H1 (cell line): ENCODE results near the gene MAP3K14. TPM values are rescaled to one million over a fixed set of nuclear protein-coding genes. Genes with fewer than 3 reads are reported as not detected.
A peak's percentile ranks its signal among the peaks of the same experiment; 100 is the strongest.

Source experiments
- CTCF ChIA-PET: fragments of 300-600 bp; sonication (Branson Sonifier 250); formaldehyde crosslinking; loops from one replicate; lab custom pipeline; 2021; ENCODE audit not compliant: partially characterized antibody; lab: Charles Lee
- POLR2A ChIA-PET: fragments of 300-600 bp; sonication (Branson Sonifier 250); formaldehyde crosslinking; loops from one replicate; lab custom pipeline; 2021; ENCODE audit warnings: inconsistent platforms; ENCODE audit not compliant: partially characterized antibody; lab: Charles Lee
- DNase-seq, 2 experiments: peaks; one replicate each; pipeline versions ENCODE4 v3.0.0 to v3.0.0-alpha.2; 2010 to 2022; ENCODE audit warnings: low spot score in 2 of 2, low read depth in 1 of 2, mixed read lengths in 1 of 2
- FAIRE-seq: peaks from 2 replicates; lab custom pipeline; 2011; peaks lifted over from hg19 to GRCh38; lab: Jason Lieb, UNC
- H2AFZ ChIP-seq: 2 replicates; pipeline ENCODE4 v1.8.1; 2012; ENCODE audit warnings: low read length, inconsistent platforms
- H2AK5ac ChIP-seq: 2 replicates; pipeline ENCODE4 v1.6.1; 2013; ENCODE audit warnings: low read depth, low read length
- H2BK120ac ChIP-seq: replicated peaks from 2 replicates; pipeline ENCODE3; 2013; ENCODE audit warnings: low read depth, low read length, inconsistent platforms
- H2BK12ac ChIP-seq: 2 replicates; pipeline ENCODE4 v1.6.1; 2013; ENCODE audit warnings: low read depth, low read length
- H2BK15ac ChIP-seq: 2 replicates; pipeline ENCODE4 v1.6.1; 2013; ENCODE audit warnings: low read length
- H2BK20ac ChIP-seq: 2 replicates; pipeline ENCODE4 v1.6.1; 2013; ENCODE audit warnings: low read length
- H2BK5ac ChIP-seq: 2 replicates; pipeline ENCODE4 v1.6.1; 2013; ENCODE audit warnings: low read depth, low read length
- H3K14ac ChIP-seq: 2 replicates; pipeline ENCODE4 v1.6.1; 2013; ENCODE audit warnings: inconsistent platforms; ENCODE audit not compliant: insufficient read length
- H3K18ac ChIP-seq: 2 replicates; pipeline ENCODE4 v1.6.1; 2013; ENCODE audit warnings: low read length; ENCODE audit errors: extremely low read depth
- H3K23ac ChIP-seq: 2 replicates; pipeline ENCODE4 v1.6.1; 2013; ENCODE audit warnings: inconsistent platforms; ENCODE audit not compliant: insufficient read length
- H3K23me2 ChIP-seq: 2 replicates; pipeline ENCODE4 v1.6.1; 2013; ENCODE audit warnings: low read depth, low read length
- H3K27ac ChIP-seq: 2 replicates; pipeline ENCODE4 v1.6.1; 2011; ENCODE audit warnings: low read depth, low read length, inconsistent platforms
- H3K27me3 ChIP-seq, 4 experiments: replicated peaks in 1 of 4; 1 replicate in 1 of 4; 2 replicates in 3 of 4; pipeline versions ENCODE4 v1.6.1 to v1.8.1; 2011 to 2013; ENCODE audit warnings: low read length in 3 of 4, mild to moderate bottlenecking in 3 of 4, inconsistent platforms in 2 of 4, mixed read lengths in 2 of 4, moderate library complexity in 1 of 4; ENCODE audit not compliant: control insufficient read depth in 3 of 4, insufficient read depth in 3 of 4; ENCODE audit errors: extremely low read depth in 1 of 4
- H3K36me3 ChIP-seq, 4 experiments: 2 replicates each; pipeline versions ENCODE4 v1.6.1 to v1.8.1; 2011 to 2013; ENCODE audit warnings: mild to moderate bottlenecking in 4 of 4, low read length in 3 of 4, moderate library complexity in 2 of 4, control low read depth in 1 of 4, inconsistent platforms in 1 of 4; ENCODE audit not compliant: insufficient read depth in 4 of 4, control insufficient read depth in 2 of 4
- H3K4ac ChIP-seq: replicated peaks from 2 replicates; pipeline ENCODE3; 2013; ENCODE audit warnings: low read length, low read depth, mixed read lengths, inconsistent platforms; ENCODE audit not compliant: insufficient read length
- H3K4me1 ChIP-seq, 4 experiments: replicated peaks in 1 of 4; 1 replicate in 1 of 4; 2 replicates in 3 of 4; pipeline versions ENCODE4 v1.6.1 to v1.8.1; 2011 to 2013; ENCODE audit warnings: low read length in 3 of 4, inconsistent platforms in 2 of 4, mixed read lengths in 1 of 4; ENCODE audit not compliant: insufficient read depth in 4 of 4, control insufficient read depth in 3 of 4
- H3K4me2 ChIP-seq, 2 experiments: 2 replicates each; pipeline versions ENCODE4 v1.6.1 to v1.8.1; 2011 to 2013; ENCODE audit warnings: low read depth in 2 of 2, low read length in 2 of 2, control low read depth in 1 of 2, inconsistent platforms in 1 of 2, mild to moderate bottlenecking in 1 of 2; ENCODE audit not compliant: insufficient read depth in 1 of 2
- H3K4me3 ChIP-seq, 4 experiments: fragments of 200-600, 300-600 bp in 1 of 4; sonication (generic), shearing (Covaris generic), sonication (Bioruptor Twin) in 1 of 4; 2 replicates each; pipeline versions ENCODE4 v1.5.1 to v1.8.1; 2011 to 2016; ENCODE audit warnings: low read length in 4 of 4, low read depth in 3 of 4, control low read depth in 2 of 4, inconsistent platforms in 2 of 4, mild to moderate bottlenecking in 2 of 4, mixed read lengths in 1 of 4, moderate library complexity in 1 of 4; ENCODE audit not compliant: insufficient read depth in 2 of 4; ENCODE audit errors: extremely low read depth in 1 of 4
- H3K56ac ChIP-seq: replicated peaks from 2 replicates; pipeline ENCODE3; 2013; ENCODE audit warnings: low read depth, mild to moderate bottlenecking, mixed read lengths, low read length, inconsistent platforms; ENCODE audit not compliant: insufficient read length
- H3K79me1 ChIP-seq: 2 replicates; pipeline ENCODE4 v1.6.1; 2013; ENCODE audit warnings: low read depth, low read length, control low read depth
- H3K79me2 ChIP-seq, 2 experiments: 2 replicates each; pipeline versions ENCODE4 v1.6.1 to v1.8.1; 2012 to 2013; ENCODE audit warnings: low read length in 2 of 2, mild to moderate bottlenecking in 2 of 2, inconsistent platforms in 1 of 2; ENCODE audit not compliant: insufficient read depth in 2 of 2, control insufficient read depth in 1 of 2
- H3K9ac ChIP-seq, 4 experiments: replicated peaks in 1 of 4; 1 replicate in 1 of 4; 2 replicates in 3 of 4; pipeline versions ENCODE4 v1.6.1 to v1.8.1; 2011 to 2013; ENCODE audit warnings: low read depth in 3 of 4, low read length in 3 of 4, control low read depth in 2 of 4, mild to moderate bottlenecking in 2 of 4, moderate library complexity in 2 of 4, inconsistent platforms in 1 of 4; ENCODE audit errors: extremely low read depth in 1 of 4
- H3K9me3 ChIP-seq, 2 experiments: 2 replicates each; pipeline versions ENCODE4 v1.6.1 to v1.8.1; 2012 to 2013; ENCODE audit warnings: mild to moderate bottlenecking in 2 of 2, moderate library complexity in 2 of 2, control low read depth in 1 of 2, inconsistent platforms in 1 of 2, low read depth in 1 of 2, low read length in 1 of 2, mixed read lengths in 1 of 2; ENCODE audit not compliant: insufficient read depth in 2 of 2
- H4K20me1 ChIP-seq, 2 experiments: replicated peaks in 1 of 2; 2 replicates each; pipeline versions ENCODE3 to v1.8.1; 2011 to 2013; ENCODE audit warnings: inconsistent platforms in 2 of 2, low read length in 2 of 2, mild to moderate bottlenecking in 1 of 2; ENCODE audit not compliant: insufficient read depth in 2 of 2, control insufficient read depth in 1 of 2
- H4K5ac ChIP-seq: 2 replicates; pipeline ENCODE4 v1.6.1; 2013; ENCODE audit warnings: low read length, low read depth, mixed read lengths, inconsistent platforms; ENCODE audit not compliant: insufficient read length
- H4K8ac ChIP-seq: 2 replicates; pipeline ENCODE4 v1.8.0; 2013; ENCODE audit warnings: mild to moderate bottlenecking, moderate library complexity, low read length, inconsistent platforms; ENCODE audit not compliant: insufficient read depth; ENCODE audit errors: extremely low read depth
- H4K91ac ChIP-seq: replicated peaks from 2 replicates; pipeline ENCODE3; 2013; ENCODE audit warnings: low read length, mixed read lengths, inconsistent platforms; ENCODE audit not compliant: insufficient read length
- CHD1 ChIP-seq: IDR thresholded peaks from 2 replicates; pipeline ENCODE4 v1.6.1; 2012; ENCODE audit warnings: low read depth, low read length, improper control_type of control experiment
- HDAC6 ChIP-seq: IDR thresholded peaks from one replicate; pipeline ENCODE4 v1.7.1; 2012; ENCODE audit warnings: low read depth, mild to moderate bottlenecking, inconsistent platforms, low read length, moderate library complexity
- KDM4A ChIP-seq: IDR thresholded peaks from one replicate; pipeline ENCODE4 v1.7.1; 2012; ENCODE audit warnings: low read depth, mild to moderate bottlenecking, moderate library complexity, low read length, inconsistent platforms; ENCODE audit not compliant: severe bottlenecking
- MAX ChIP-seq: IDR thresholded peaks from 2 replicates; pipeline ENCODE4 v1.6.1; 2012; ENCODE audit warnings: inconsistent platforms
- NRF1 ChIP-seq: IDR thresholded peaks from 2 replicates; pipeline ENCODE4 v1.6.1; 2011; ENCODE audit warnings: mild to moderate bottlenecking, low read depth, low read length, improper control_type of control experiment
- RFX5 ChIP-seq: IDR thresholded peaks from 2 replicates; pipeline ENCODE4 v1.6.1; 2011; ENCODE audit warnings: low read depth, low read length, improper control_type of control experiment, borderline replicate concordance
- TAF1 ChIP-seq: IDR thresholded peaks from 2 replicates; pipeline ENCODE4 v1.6.1; 2011; ENCODE audit warnings: mild to moderate bottlenecking, low read depth, low read length
- TBP ChIP-seq: IDR thresholded peaks from 2 replicates; pipeline ENCODE4 v1.6.1; 2011; ENCODE audit warnings: low read depth, low read length, improper control_type of control experiment
- ZNF274 ChIP-seq: IDR thresholded peaks from 2 replicates; pipeline ENCODE4 v1.7.0; 2012; ENCODE audit warnings: low read length, borderline replicate concordance; ENCODE audit errors: extremely low read depth
- WGBS, 2 experiments: shearing (Covaris generic) in 1 of 2; methylation state at CpG; one replicate each; pipeline versions ENCODE4 v1.1.6 to v1.1.7; 2013 to 2015; ENCODE audit warnings: low lambda C conversion rate in 2 of 2, mixed read lengths in 2 of 2, inconsistent platforms in 1 of 2, low coverage in 1 of 2, missing lambda C conversion rate in 1 of 2; ENCODE audit not compliant: insufficient replicate concordance in 2 of 2, insufficient coverage in 1 of 2, insufficient read length in 1 of 2; ENCODE audit errors: extremely low coverage in 1 of 2, missing lambda C conversion rate in 1 of 2; 5-methylcytosine and 5-hydroxymethylcytosine counted together
- polyA plus RNA-seq, 7 experiments: library from polyadenylated mRNA; depleted of rRNA in 3 of 7; stranded (reverse) in 5 of 7; unstranded in 2 of 7; fragments of >200 nt in 5 of 7; fragments of 200-250 nt in 2 of 7; gene quantifications; 1 replicate in 5 of 7; 2 replicates in 1 of 7; 4 replicates in 1 of 7; pipeline versions ENCODE4 v1.2.1 to v1.2.3, GENCODE V29; 2011 to 2013; ENCODE audit warnings: missing spikeins in 2 of 7, mixed read lengths in 2 of 7
- total RNA-seq: library from RNA; stranded (reverse); fragmentation: NEBNext Ultra II Directional; extraction: Animal tissue kit (Norgen Biotek cat#: 25700); gene quantifications from 2 replicates; pipeline ENCODE4 v1.2.1, GENCODE V29; 2021
- TF ChIP-seq, protein P1 (sequence below): IDR thresholded peaks from 2 replicates; pipeline ENCODE4 v1.6.1; 2011; ENCODE audit warnings: low read depth, mild to moderate bottlenecking, low read length; ENCODE audit not compliant: insufficient read depth
- TF ChIP-seq, protein P2 (sequence below): IDR thresholded peaks from 2 replicates; pipeline ENCODE4 v1.6.1; 2012; ENCODE audit warnings: inconsistent platforms

MAP3K14 gene
- total and polyA plus RNA-seq, 2 of the 8 experiments (the other 6 are each of a cell fraction or from before 2014, with no cell fraction given), result 5.2 to 6.1 TPM

GRCh38 chr17:45361976-45362375, 45.2 kb upstream of the MAP3K14 start:
- no peak overlapping the region for H2BK5ac ChIP-seq
- 0 out of 2 replicates have a peak overlapping the region, but pooled peaks have one; percentile 67 for H2BK15ac ChIP-seq
- no peaks in the 10 kb centered on the region; a peak in 2 of 7 replicates for H3K27me3 ChIP-seq
- peak overlapping the region; percentile 2; the same call in 1 of the 2 replicates for H2AK5ac ChIP-seq
- H3K4me1 ChIP-seq, result peaks cover 5 to 15% (median 10%) of the 10 kb centered on the region in 4 experiments
- H2BK20ac ChIP-seq, result peak overlapping the region; percentile 73; the same call in 1 of the 2 replicates
- peak overlapping the region; percentile 78; the same call in 1 of the 2 replicates for H3K18ac ChIP-seq
- no peak overlapping the region for H4K5ac ChIP-seq
- H3K23me2 ChIP-seq, result no peaks in the 10 kb centered on the region
- H3K23ac ChIP-seq, result no peak overlapping the region
- H3K27ac ChIP-seq, result no peak overlapping the region
- no peak overlapping the region for H3K4me3 ChIP-seq
- FAIRE-seq, result no peak
- POLR2A ChIA-PET, result interaction anchor here (1.5 to 1.6 kb wide), 2 partner anchors 9 to 46 kb away, joined by 3 to 7 read pairs; no protein-coding TSS in a partner anchor
- H4K8ac ChIP-seq, result no peak overlapping the region
- 100% methylated on average over 4 of the region's 4 CpGs; no CpG with 5 or more reads in 1 of the 2 experiments for WGBS, 2 experiments
- no peak for TF ChIP-seq TBP
- TF ChIP-seq KDM4A, result no peak
- no peak for TF ChIP-seq RFX5
- TF ChIP-seq ZNF274, result no peak
- TF ChIP-seq CHD1, result no peak
- TF ChIP-seq MAX, result no peak
- no peak for TF ChIP-seq NRF1
- TF ChIP-seq, protein P1, sequence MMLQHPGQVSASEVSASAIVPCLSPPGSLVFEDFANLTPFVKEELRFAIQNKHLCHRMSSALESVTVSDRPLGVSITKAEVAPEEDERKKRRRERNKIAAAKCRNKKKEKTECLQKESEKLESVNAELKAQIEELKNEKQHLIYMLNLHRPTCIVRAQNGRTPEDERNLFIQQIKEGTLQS, result no peak
- no peak for TF ChIP-seq HDAC6
- TF ChIP-seq, protein P2, sequence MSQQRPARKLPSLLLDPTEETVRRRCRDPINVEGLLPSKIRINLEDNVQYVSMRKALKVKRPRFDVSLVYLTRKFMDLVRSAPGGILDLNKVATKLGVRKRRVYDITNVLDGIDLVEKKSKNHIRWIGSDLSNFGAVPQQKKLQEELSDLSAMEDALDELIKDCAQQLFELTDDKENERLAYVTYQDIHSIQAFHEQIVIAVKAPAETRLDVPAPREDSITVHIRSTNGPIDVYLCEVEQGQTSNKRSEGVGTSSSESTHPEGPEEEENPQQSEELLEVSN, result no peak
- no peak for TF ChIP-seq TAF1
- no peak overlapping the region for H4K91ac ChIP-seq
- peak overlapping the region; percentile 97; the same call in 1 of the 2 replicates for H2BK12ac ChIP-seq
- H2BK120ac ChIP-seq, result no peak overlapping the region
- no peaks in the 10 kb centered on the region for H3K9me3 ChIP-seq
- H3K9ac ChIP-seq, result no peak overlapping the region
- H3K56ac ChIP-seq, result no peak overlapping the region
- CTCF ChIA-PET, result interaction anchor here (1.0 to 1.6 kb wide), 5 partner anchors 9 to 115 kb away, joined by 3 to 4 read pairs (median 3); no protein-coding TSS in a partner anchor
- no peak overlapping the region for H3K4ac ChIP-seq
- no peaks in the 10 kb centered on the region for H3K79me1 ChIP-seq
- no peaks in the 10 kb centered on the region for H3K79me2 ChIP-seq
- no peak for DNase-seq
- H3K4me2 ChIP-seq, result no peak overlapping the region
- H3K14ac ChIP-seq, result no peak overlapping the region
- no peak overlapping the region for H2AFZ ChIP-seq
- no peaks in the 10 kb centered on the region for H4K20me1 ChIP-seq
- H3K36me3 ChIP-seq, result no peaks in the 10 kb centered on the region
